H9 (cell line): ENCODE data around the gene GNAT3. TPM values are rescaled to one million over a fixed set of nuclear protein-coding genes. Genes with fewer than 3 reads are reported as not detected.

ENCODE experiments used
- DNase-seq: peaks from one replicate; pipeline ENCODE4 v3.0.0-alpha.2; 2017
- H2AFZ ChIP-seq: one replicate; pipeline ENCODE4 v1.6.1; 2013; ENCODE audit warnings: mild to moderate bottlenecking, low read length, control low read depth, moderate library complexity
- H2AK5ac ChIP-seq: 2 replicates; pipeline ENCODE4 v1.6.1; 2013; ENCODE audit warnings: low read length, control low read depth, mixed read lengths; ENCODE audit not compliant: insufficient read length
- H2BK120ac ChIP-seq: one replicate; pipeline ENCODE4 v1.6.1; 2013; ENCODE audit warnings: low read depth, mild to moderate bottlenecking, low read length, control low read depth, inconsistent platforms; ENCODE audit not compliant: poor library complexity, severe bottlenecking
- H2BK12ac ChIP-seq: 2 replicates; pipeline ENCODE4 v1.6.1; 2013; ENCODE audit warnings: low read length, control low read depth, mixed read lengths, low read depth; ENCODE audit not compliant: insufficient read length
- H2BK15ac ChIP-seq: 2 replicates; pipeline ENCODE4 v1.6.1; 2013; ENCODE audit warnings: low read depth, low read length, control low read depth
- H2BK20ac ChIP-seq: one replicate; pipeline ENCODE4 v1.6.1; 2013; ENCODE audit warnings: low read depth, mild to moderate bottlenecking, low read length, control low read depth, inconsistent platforms; ENCODE audit not compliant: poor library complexity, severe bottlenecking
- H2BK5ac ChIP-seq: 2 replicates; pipeline ENCODE4 v1.6.1; 2013; ENCODE audit warnings: low read length, control low read depth, mixed read lengths; ENCODE audit not compliant: insufficient read length
- H3K14ac ChIP-seq: 2 replicates; pipeline ENCODE4 v1.6.1; 2013; ENCODE audit warnings: low read length, control low read depth; ENCODE audit not compliant: insufficient read depth
- H3K18ac ChIP-seq: 2 replicates; pipeline ENCODE4 v1.6.1; 2013; ENCODE audit warnings: low read depth, mild to moderate bottlenecking, mixed read lengths, low read length, control low read depth; ENCODE audit not compliant: insufficient read length
- H3K23ac ChIP-seq: 2 replicates; pipeline ENCODE4 v1.6.1; 2013; ENCODE audit warnings: low read length, control low read depth, mixed read lengths, low read depth; ENCODE audit not compliant: insufficient read length
- H3K23me2 ChIP-seq: 2 replicates; pipeline ENCODE4 v1.6.1; 2013; ENCODE audit warnings: low read depth, mild to moderate bottlenecking, mixed read lengths, low read length, control low read depth; ENCODE audit not compliant: insufficient read length, poor library complexity, severe bottlenecking
- H3K27ac ChIP-seq: 2 replicates; pipeline ENCODE4 v1.5.1; 2013; ENCODE audit warnings: low read length, control low read depth, mixed read lengths, low read depth; ENCODE audit not compliant: insufficient read length
- H3K27me3 ChIP-seq: 2 replicates; pipeline ENCODE4 v1.6.1; 2013; ENCODE audit warnings: low read length, control low read depth, inconsistent platforms; ENCODE audit not compliant: insufficient read depth
- H3K4ac ChIP-seq: 2 replicates; pipeline ENCODE4 v1.6.1; 2013; ENCODE audit warnings: low read depth, mild to moderate bottlenecking, control low read depth, inconsistent platforms, low read length, moderate library complexity
- H3K4me1 ChIP-seq: 2 replicates; pipeline ENCODE4 v1.6.1; 2013; ENCODE audit warnings: low read length, control low read depth, inconsistent platforms; ENCODE audit not compliant: insufficient read depth
- H3K4me2 ChIP-seq: 2 replicates; pipeline ENCODE4 v1.6.1; 2013; ENCODE audit warnings: low read length, control low read depth, mixed read lengths; ENCODE audit not compliant: insufficient read length, insufficient read depth
- H3K56ac ChIP-seq: 2 replicates; pipeline ENCODE4 v1.6.1; 2013; ENCODE audit warnings: low read depth, mild to moderate bottlenecking, mixed read lengths, low read length, control low read depth; ENCODE audit not compliant: insufficient read length
- H3K79me1 ChIP-seq: 2 replicates; pipeline ENCODE4 v1.6.1; 2013; ENCODE audit warnings: low read depth, mild to moderate bottlenecking, moderate library complexity, low read length, control low read depth, inconsistent platforms; ENCODE audit not compliant: insufficient read depth, poor library complexity, severe bottlenecking
- H3K79me2 ChIP-seq: 2 replicates; pipeline ENCODE4 v1.6.1; 2013; ENCODE audit warnings: low read length, control low read depth, inconsistent platforms; ENCODE audit not compliant: insufficient read depth
- H3K9ac ChIP-seq: 2 replicates; pipeline ENCODE4 v1.6.1; 2013; ENCODE audit warnings: low read length, control low read depth, mixed read lengths; ENCODE audit not compliant: insufficient read length; ENCODE audit errors: extremely low read depth
- H3K9me3 ChIP-seq: one replicate; pipeline ENCODE4 v1.6.1; 2013; ENCODE audit warnings: low read depth, low read length, inconsistent platforms; ENCODE audit not compliant: control insufficient read depth
- H3T11ph ChIP-seq: one replicate; pipeline ENCODE4 v1.6.1; 2013; ENCODE audit warnings: mild to moderate bottlenecking, low read length, control low read depth, inconsistent platforms
- H4K20me1 ChIP-seq: one replicate; pipeline ENCODE4 v1.6.1; 2013; ENCODE audit not compliant: control insufficient read depth, insufficient read length, insufficient read depth
- H4K5ac ChIP-seq: 2 replicates; pipeline ENCODE4 v1.6.1; 2013; ENCODE audit warnings: low read depth, mild to moderate bottlenecking, mixed read lengths, low read length, control low read depth; ENCODE audit not compliant: insufficient read length
- H4K8ac ChIP-seq: replicated peaks from 2 replicates; pipeline ENCODE4 v1.6.1; 2013; ENCODE audit warnings: low read length, control low read depth, mixed read lengths, low read depth; ENCODE audit not compliant: insufficient read length
- H4K91ac ChIP-seq: 2 replicates; pipeline ENCODE4 v1.6.1; 2013; ENCODE audit warnings: low read depth, mild to moderate bottlenecking, moderate library complexity, mixed read lengths, low read length, control low read depth; ENCODE audit not compliant: insufficient read length
- H3K27ac Mint-ChIP-seq, 3 experiments: 2 replicates in 2 of 3; 3 replicates in 1 of 3; pipeline ENCODE4 v1.8.0; 2020 to 2021; ENCODE audit warnings: mixed read lengths in 3 of 3, mild to moderate bottlenecking in 1 of 3, moderate library complexity in 1 of 3
- H3K27me3 Mint-ChIP-seq: 2 replicates; pipeline ENCODE4 v1.8.0; 2021; ENCODE audit warnings: low read depth, mild to moderate bottlenecking, moderate library complexity, mixed read lengths
- H3K36me3 Mint-ChIP-seq, 3 experiments: 2 replicates in 2 of 3; 3 replicates in 1 of 3; pipeline ENCODE4 v1.8.0; 2020 to 2021; ENCODE audit warnings: low read depth in 3 of 3, mixed read lengths in 3 of 3; ENCODE audit not compliant: insufficient read depth in 1 of 3
- H3K4me1 Mint-ChIP-seq, 2 experiments: 2 replicates each; pipeline ENCODE4 v1.8.0; 2020; ENCODE audit warnings: mixed read lengths in 2 of 2
- H3K4me3 Mint-ChIP-seq, 2 experiments: 2 replicates in 1 of 2; 3 replicates in 1 of 2; pipeline ENCODE4 v1.8.0; 2020 to 2021; ENCODE audit warnings: mild to moderate bottlenecking in 2 of 2, mixed read lengths in 2 of 2, moderate library complexity in 1 of 2
- H3K9me3 Mint-ChIP-seq, 2 experiments: 2 replicates in 1 of 2; 3 replicates in 1 of 2; pipeline ENCODE4 v1.8.0; 2020; ENCODE audit warnings: mild to moderate bottlenecking in 2 of 2, mixed read lengths in 2 of 2, moderate library complexity in 1 of 2
- CTCF ChIP-seq: fragments of 200-600 bp; sonication (generic); conservative IDR thresholded peaks from 3 replicates; pipeline ENCODE4 v1.8.0; 2021; ENCODE audit warnings: antibody characterized with exemption, mild to moderate bottlenecking
- WGBS: extraction: QIAGEN DNeasy Blood & Tissue Kit; methylation state at CpG from one replicate; pipeline ENCODE4 v1.1.7; 2013; ENCODE audit warnings: missing lambda C conversion rate, low lambda C conversion rate, mixed read lengths; ENCODE audit not compliant: insufficient read length; ENCODE audit errors: extremely low coverage; 5-methylcytosine and 5-hydroxymethylcytosine counted together
- total RNA-seq: library from RNA; stranded (reverse); gene quantifications from 2 replicates; pipeline ENCODE4 v1.2.1, GENCODE V29; 2021

Gene GNAT3
- total RNA-seq, 1 experiment from 2014 or later, result not detected

GRCh38 chr7:80466636-80467035 lies 45.2 kb downstream of the GNAT3 start:
- Histone ChIP-seq H4K20me1 (no peaks in the 10 kb centered on the region), H3K56ac (no peak overlapping the region), H2AFZ (no peak overlapping the region), H3K27ac (no peak overlapping the region), H3K14ac (no peak overlapping the region), H2BK120ac (no peak overlapping the region), H3K4me1 (no peaks in the 10 kb centered on the region), H2AK5ac (no peak overlapping the region), H2BK20ac (no peak overlapping the region), H3K4me2 (no peak overlapping the region), H3K23ac (no peak overlapping the region), H3K4ac (no peak overlapping the region), H3K9me3 (no peaks in the 10 kb centered on the region), H4K8ac (no peak overlapping the region), H3T11ph (no peak overlapping the region), H3K18ac (no peak overlapping the region), H3K23me2 (no peaks in the 10 kb centered on the region), H4K91ac (no peak overlapping the region), H4K5ac (no peak overlapping the region), H3K79me1 (no peaks in the 10 kb centered on the region), H3K27me3 (no peaks in the 10 kb centered on the region; the same call in 1 of the 2 replicates), H2BK12ac (no peak overlapping the region), H2BK5ac (no peak overlapping the region), H3K79me2 (no peaks in the 10 kb centered on the region), H2BK15ac (no peak overlapping the region), H3K9ac (no peak overlapping the region)
- Mint-ChIP-seq H3K27me3 (no peaks in the 10 kb centered on the region), H3K9me3 (no peaks in the 10 kb centered on the region), H3K36me3 (no peaks in the 10 kb centered on the region), H3K4me1 (peaks cover 5 to 10% of the 10 kb centered on the region in 2 experiments; a peak in 2 of 4 replicates), H3K4me3 (no peak overlapping the region), H3K27ac (no peak overlapping the region)
- WGBS, result no CpG with 5 or more reads among the region's 1 CpG
- DNase-seq, result no peak
- no peak for TF ChIP-seq CTCF
